ENCODE data around the gene MAP4K1.

Gene MAP4K1

DNA sequence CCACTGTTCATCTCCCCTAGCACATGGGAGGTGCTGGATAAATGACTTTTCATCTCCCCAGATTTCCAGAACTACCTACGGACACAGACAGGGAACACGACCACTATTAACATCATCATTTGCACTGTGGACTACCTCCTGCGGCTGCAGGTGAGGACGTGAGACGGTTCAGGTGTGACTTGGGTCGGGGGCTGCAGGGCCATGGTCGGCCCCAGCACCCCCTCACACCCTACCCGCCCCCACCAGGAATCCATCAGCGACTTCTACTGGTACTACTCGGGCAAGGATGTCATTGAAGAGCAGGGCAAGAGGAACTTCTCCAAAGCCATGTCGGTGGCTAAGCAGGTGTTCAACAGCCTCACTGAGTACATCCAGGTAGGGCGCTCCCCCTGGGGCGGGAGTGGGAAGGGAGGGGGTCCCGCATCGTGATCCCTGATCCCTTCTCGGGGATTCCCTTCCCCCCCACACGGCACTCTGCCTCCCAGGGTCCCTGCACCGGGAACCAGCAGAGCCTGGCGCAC lies 74.4 kb downstream of the MAP4K1 start:
- no peak for DNase-seq

DNA sequence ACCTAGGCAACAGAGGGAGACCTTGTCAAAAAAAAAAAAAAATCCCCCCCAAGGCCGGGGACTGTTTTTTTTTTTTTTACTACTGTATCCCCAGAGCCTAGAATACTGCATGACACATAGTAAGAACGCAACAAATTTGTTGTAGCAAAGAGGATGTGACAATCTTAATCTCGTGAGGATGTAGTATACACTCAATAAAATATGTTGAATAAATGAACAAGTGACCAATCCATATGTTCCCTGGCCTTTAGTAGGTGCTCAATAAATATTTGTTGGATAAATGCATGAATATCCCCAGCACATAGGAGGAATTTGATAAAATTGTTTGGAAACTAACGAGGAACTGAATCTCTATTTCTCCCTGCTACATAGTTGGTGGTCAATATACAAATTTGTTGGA lies 75.7 kb downstream of the MAP4K1 start:
- DNase-seq, result no peak

DNA sequence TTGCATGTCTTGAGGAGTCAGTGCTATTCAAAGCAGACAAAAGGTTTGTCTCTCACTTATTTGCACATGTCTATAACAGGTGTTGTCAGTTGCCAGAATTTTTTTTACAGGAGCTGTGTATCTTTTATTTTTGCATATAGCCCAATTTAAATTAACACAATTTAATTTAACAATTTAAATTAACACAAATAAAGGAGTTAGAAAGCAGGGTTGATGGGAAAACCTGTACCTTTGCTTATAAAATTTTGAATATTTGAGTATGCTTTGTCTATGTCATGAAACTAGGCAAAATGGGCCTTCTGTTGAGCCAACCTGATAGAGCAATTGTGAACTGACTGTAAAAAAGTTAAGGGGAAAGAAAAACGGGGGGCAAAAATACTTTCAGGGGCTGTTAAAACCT lies 78.0 kb downstream of the MAP4K1 start:
- DNase-seq, result no peak

DNA sequence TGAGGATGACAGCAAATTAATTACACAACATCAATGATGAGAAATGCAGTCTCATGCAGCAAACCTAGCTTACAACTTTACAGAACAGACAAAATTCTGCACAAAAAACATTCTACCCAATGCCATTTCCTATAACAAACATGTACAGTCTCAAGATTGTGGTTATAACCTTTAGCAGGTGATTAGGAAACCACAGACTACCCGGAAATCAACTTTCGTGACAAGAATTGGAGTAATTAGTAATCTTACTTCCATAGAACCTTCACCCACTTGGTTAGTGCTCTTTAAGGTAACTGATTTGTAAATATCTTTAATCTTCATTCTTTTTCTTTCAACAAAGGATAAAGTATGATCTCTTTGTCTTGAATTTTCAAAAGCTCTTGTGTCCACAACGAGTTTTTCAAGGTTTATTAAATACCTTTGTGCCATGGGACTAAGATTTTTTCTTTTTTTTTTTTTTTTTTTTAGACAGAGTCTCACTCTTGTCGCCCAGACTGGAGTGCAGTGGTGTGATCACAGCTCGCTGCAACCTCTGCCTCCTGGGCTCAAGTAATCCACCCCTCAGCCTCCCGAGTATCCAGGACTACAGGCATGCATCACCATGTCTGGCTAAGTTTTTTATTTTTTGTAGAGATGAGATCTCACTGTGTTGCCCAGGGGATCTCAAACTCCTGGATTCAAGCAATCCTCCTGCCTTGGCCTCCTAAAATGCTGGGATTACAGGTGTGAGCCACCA lies 78.8 kb downstream of the MAP4K1 start:
- DNase-seq, result no peak

DNA sequence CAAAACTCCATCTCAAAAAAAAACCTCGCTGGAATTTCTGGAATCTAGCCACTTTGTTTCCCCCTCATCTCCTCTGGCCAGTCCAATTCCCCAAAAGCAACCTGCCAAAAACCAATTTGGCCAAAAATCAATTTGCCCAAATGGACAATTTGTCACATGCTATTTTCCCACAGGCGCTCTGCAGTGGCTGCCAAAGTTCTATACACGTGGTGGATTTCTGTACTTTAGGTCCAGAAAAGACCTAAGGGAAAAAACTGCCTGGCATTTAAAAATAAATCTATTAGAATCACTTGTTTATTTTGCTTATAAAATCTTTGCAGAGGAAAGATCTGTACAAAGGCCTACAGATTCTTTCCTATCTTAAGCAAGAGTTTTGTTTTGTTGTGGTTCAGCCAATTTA lies 79.4 kb downstream of the MAP4K1 start:
- DNase-seq, result no peak
